ENCODE results near the gene PKNOX2. TPM values are rescaled to one million over a fixed set of nuclear protein-coding genes. Genes with fewer than 3 reads are reported as not detected.
A peak's percentile ranks its signal among the peaks of the same experiment; 100 is the strongest.

The PKNOX2 gene
- total RNA-seq, 1 donor from 2014 or later, result 31.8 TPM

GRCh38 chr11:125154378-125155099 lies 10.0 kb upstream of the PKNOX2 start:
- DNase-seq (ENCODE audit: low spot score), result peak; percentile 68

- DNase-seq (ENCODE audit: low spot score), result no peak
Measured at GRCh38 chr11:125155100-125155444, 9.5 kb upstream of the PKNOX2 start.

GRCh38 chr11:125155767-125156166 lies 8.8 kb upstream of the PKNOX2 start:
- no peak for DNase-seq (ENCODE audit: low spot score)

DNA sequence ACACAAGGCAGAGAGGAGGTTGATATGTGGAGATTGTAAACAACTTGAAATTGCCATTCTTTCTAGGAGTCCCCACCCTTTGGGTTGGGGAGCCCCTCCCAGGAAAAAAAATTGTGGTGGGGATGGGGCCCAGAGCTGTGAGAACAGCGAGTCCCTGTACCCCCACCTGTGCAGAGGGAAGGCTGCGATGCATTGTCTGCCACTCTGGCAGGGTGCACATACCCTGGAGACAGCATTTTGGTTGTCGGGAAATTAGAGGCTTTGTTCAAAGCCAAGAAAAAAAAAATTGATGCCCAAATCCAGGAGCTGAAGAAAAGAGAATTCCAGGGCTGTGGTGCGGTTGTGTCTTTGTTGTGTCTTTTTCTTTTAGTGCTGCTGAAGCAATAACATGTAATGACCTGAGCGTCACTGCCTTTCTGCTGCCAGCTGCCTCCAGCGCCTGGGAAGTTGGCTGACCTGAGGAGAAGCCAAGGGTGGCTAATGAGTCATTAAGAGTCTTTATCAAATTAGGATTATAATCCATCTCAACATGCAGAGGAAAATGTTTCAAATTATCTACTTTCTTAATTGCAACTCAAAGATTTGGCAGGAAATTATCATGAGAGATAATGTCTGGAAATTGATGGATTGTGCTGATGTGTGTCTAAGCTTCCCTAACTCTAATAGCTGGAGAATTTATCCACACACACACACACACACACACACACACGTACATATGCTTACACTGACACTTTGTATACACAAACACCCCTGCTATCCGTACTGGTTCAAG lies 8.0 kb upstream of the PKNOX2 start:
- DNase-seq (ENCODE audit: low spot score), result peak; percentile 28

- peak; percentile 47 for DNase-seq (ENCODE audit: low spot score)
Measured at GRCh38 chr11:125157118-125157733, 7.3 kb upstream of the PKNOX2 start.

DNA sequence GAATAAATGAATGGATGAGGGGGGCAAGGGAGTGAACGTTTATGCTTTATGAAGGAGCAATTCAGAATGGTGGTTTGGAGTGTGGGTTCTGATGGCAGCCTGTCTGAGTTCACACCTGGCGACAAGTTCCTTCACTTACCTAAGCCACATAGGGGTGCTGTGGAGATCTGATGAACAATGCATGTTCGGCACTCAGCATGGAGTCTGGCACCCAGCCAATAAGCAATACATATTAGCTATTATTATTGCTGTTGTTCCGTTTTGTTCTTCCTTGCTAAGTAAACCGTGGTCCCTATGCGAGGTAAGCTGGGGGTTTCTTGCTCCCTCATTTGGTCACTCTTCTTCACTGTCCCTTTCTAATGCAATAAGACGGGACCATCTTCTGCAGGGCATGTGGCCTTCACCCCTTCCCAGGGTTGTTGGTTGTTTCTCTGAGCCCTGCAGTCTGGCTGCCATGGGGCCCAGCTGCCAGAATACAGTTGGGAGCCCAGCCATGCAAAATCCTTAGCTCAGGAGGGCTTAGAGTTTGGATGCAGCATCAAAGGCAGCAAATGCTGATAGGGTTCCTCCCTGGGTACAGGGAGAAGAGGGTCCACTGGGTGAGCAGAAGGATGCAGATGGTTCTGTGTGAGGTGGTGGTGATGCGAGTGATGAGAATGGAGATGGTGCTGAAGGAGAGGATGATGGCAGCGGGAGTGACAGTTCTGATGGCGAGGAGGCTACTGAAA lies 6.4 kb upstream of the PKNOX2 start:
- DNase-seq (ENCODE audit: low spot score), result peak; percentile 86

GRCh38 chr11:125162743-125163142 lies 1.8 kb upstream of the PKNOX2 start:
- DNase-seq (ENCODE audit: low spot score), result no peak

DNA sequence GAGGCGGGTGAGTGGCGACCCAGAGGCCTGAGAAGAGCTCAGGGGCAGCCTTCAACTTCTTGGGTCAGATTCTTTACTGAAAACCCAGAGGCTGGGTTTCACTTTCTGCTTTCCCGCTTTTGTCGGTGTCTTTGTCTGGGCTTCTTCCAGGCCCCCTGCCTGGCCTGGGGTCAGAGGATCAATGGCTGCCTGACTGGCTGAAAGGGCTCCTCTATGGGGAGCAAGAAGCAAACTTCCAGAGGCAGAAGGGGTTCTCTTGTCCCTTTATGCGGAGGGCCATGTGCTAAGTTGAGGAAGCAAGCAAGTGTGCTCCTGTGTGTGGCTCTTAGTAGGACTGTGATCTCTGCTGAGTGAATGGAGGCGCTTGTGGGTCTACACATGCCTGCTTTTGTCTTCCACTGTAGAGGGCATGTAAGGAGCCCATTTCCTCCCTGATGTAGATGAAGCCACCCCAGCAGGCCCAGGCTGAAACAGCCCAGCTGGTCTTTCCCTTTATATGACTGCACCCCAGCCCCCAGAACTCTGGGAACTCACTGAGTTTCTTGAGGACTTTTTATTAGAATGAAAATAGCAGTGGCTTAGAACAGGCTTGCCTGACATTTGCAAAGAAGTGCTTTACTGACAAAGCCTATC lies 1.0 kb upstream of the PKNOX2 start:
- peak; percentile 57 for DNase-seq (ENCODE audit: low spot score)

DNA sequence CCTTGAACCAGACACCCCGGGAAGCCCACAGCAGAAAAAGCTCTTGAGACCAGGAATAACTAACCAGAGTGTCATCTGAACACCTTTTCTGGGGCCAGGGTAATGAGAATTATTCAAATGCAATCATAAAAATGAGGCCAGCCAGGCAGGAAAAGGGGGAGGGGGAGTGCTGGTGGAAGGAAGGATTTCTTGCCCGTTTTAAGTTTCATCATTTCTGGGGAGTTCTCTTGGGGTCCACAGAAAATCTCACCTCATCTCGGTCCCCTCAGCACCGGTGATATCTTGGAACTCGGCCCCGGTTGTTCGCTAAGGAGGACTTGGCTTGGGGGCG lies 495 bp upstream of the PKNOX2 start:
- DNase-seq (ENCODE audit: low spot score), result no peak

- DNase-seq (ENCODE audit: low spot score), result peak; percentile 35
Measured at GRCh38 chr11:125165111-125165842, 726 bp downstream of the PKNOX2 start.

GRCh38 chr11:125165843-125166763 lies 1.6 kb downstream of the PKNOX2 start:
- peak; percentile 32 for DNase-seq (ENCODE audit: low spot score)

DNA sequence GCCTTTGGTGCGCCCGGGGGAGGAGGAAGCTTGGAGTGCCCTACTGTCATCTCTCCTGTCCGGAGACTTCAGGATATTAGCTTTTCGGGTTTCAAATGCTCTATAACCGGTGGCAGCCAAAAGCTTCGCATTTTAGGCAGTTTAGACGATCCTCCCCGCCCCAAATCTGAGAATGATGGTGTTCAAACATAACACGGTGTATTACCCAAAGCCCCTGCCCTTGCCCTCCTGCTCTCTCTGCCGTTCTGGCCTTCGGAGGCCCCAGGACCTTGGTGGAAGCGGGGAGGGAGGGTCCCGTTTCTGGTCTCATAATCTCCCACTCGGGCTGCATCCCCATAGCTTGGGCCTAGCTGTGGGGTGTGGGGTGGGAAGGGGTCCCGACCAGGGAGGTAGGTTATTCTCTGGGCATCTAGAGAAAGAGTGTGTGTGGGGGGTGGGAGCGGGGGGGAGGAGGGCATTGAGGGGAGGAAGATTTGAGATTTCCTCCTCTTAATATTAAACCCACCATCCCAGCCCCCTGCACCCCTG lies 2.3 kb downstream of the PKNOX2 start:
- no peak for DNase-seq (ENCODE audit: low spot score)

DNA sequence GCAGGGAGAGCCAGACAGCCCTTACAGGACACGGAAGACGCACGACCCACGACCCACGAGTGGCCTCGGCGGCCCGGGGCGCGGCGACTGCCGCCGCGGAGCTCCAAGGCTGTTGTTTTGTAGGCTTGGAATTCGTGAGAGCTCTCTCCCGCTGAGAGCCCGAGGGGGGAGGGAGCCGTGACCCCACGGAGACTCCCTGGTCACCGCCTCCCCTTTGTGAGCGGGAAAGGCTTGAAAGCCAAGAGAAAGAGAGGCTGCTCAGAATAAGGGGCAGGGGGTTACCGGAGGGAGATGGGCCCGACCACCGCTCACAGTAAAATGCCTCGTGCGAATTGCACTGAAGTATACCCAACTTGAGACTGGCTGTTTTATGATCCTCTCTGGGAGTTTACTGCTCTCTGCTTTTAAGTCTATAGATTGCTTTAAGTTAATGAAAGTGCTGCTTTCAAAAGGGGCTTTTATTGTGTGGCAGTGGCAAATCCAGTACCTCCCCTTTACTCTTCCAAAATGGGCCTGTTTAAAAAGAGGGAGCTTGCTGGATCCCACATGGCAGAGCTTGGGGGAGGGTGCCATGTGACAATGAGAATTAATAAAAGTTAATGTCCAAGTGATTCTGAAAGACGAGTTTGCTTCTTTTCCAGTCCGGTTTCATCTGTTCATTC lies 2.9 kb downstream of the PKNOX2 start:
- DNase-seq (ENCODE audit: low spot score), result peak; percentile 65

- peak; percentile 66 for DNase-seq (ENCODE audit: low spot score)
Measured at GRCh38 chr11:125167954-125168835, 3.6 kb downstream of the PKNOX2 start.

- DNase-seq (ENCODE audit: low spot score), result peak; percentile 65
Measured at GRCh38 chr11:125168918-125169456, 4.4 kb downstream of the PKNOX2 start.

DNA sequence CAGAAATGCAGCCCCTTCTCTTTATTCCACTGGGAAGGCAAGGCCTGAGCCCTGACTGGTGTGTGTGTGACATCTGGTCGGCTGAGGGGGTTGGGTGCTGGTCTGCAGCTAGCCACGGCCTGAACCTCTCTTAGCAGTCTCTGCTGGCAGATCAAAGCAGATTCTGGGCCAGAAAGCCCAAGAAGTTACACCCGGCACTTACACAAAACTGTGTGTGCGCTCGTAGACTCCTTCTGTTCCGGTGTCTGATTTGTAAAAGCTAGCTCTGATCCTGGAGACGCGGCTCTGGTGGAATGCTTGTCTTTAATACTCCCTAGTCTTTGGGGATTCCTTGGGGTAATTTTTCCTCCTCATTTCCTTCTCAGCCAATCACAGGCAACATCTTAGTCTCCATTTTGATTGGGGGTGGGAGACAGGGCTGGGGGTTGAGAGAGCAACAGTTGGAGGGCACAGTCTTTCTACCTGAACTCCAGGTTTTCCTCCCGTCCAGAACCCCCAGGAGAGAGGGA lies 5.5 kb downstream of the PKNOX2 start:
- DNase-seq (ENCODE audit: low spot score), result peak; percentile 88

- peak; percentile 97 for DNase-seq (ENCODE audit: low spot score)
Measured at GRCh38 chr11:125170510-125171031, 6.0 kb downstream of the PKNOX2 start.
